ENCODE results near the gene GDF11. TPM values are rescaled to one million over a fixed set of nuclear protein-coding genes. Genes with fewer than 3 reads are reported as not detected.

The GDF11 gene
- total RNA-seq, 8 experiments from 2014 or later: 3.6 to 35.9 (median 9.1) TPM

DNA sequence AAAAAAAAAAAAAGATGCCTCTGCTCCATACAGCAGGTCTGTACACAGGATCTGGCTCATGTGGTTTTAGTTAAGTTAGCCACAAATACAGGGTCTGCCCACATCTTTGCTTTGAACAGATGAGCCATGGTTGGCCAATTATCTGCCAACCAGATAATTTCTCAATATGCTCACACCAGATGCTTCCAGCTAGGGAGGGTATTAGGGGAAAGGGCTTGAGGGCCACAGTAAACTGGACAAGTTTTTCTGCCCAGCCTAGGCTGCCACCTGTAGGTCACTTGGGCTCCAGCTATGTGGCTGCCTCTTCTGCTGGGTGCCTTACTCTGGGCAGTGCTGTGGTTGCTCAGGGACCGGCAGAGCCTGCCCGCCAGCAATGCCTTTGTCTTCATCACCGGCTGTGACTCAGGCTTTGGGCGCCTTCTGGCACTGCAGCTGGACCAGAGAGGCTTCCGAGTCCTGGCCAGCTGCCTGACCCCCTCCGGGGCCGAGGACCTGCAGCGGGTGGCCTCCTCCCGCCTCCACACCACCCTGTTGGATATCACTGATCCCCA lies 22.0 kb upstream of the GDF11 start:
- in situ Hi-C loops (cut with MboI; ENCODE audit: low pct_unique_long_range_greater_than_20kb in 2 of 9, low sequenced_read_pairs in 9 of 9, unreplicated experiment in 9 of 9): no loop called here
- peak; percentile 29 to 62 (median 41) for ATAC-seq (replicated peaks in 6 of 8)
- Histone ChIP-seq H3K4me3 (no peak overlapping the region), H3K27ac (no peak overlapping the region), H3K4me1 (replicated peaks in 1 of 2) (peaks cover 0 to 9% of the 10 kb centered on the region in 2 donors)
- WGBS, 10 experiments: 0 to 68% methylated on average over 3 to 4 of the region's 9 CpGs; no CpG with 5 or more reads in 8 of the 10 experiments

DNA sequence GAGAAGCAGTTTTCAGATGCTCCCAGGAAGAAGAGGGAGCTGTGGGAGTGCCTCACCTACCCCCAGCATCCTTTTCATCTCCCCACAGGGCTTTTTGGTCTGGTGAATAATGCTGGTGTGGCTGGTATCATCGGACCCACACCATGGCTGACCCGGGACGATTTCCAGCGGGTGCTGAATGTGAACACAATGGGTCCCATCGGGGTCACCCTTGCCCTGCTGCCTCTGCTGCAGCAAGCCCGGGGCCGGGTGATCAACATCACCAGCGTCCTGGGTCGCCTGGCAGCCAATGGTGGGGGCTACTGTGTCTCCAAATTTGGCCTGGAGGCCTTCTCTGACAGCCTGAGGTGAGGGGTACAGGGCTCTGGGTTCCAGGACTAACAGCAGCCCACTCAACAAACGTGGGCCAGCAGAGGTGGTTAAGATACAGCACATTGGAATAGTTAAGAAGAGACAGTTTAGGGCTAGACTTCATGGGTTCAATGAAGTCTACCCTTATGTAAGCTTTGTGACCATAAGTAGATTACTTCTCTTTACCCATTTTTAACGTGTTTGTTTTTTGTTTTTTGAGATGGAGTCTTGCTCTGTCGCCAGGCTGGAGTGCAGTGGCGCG lies 21.2 kb upstream of the GDF11 start:
- Histone ChIP-seq H3K4me3 (no peak overlapping the region), H3K27ac (no peak overlapping the region), H3K4me1 (replicated peaks in 1 of 2) (peaks cover 0 to 6% of the 10 kb centered on the region in 2 donors)
- ATAC-seq (replicated peaks in 6 of 8): peak in 4 of 8 experiments; percentile 0 to 1 (median 0)
- in situ Hi-C loops (cut with MboI; ENCODE audit: low pct_unique_long_range_greater_than_20kb in 2 of 9, low sequenced_read_pairs in 9 of 9, unreplicated experiment in 9 of 9): no loop called here
- 50 to 86% (median 78%) methylated on average over 1 to 7 of the region's 14 CpGs; no CpG with 5 or more reads in 5 of the 10 experiments for WGBS, 10 experiments

DNA sequence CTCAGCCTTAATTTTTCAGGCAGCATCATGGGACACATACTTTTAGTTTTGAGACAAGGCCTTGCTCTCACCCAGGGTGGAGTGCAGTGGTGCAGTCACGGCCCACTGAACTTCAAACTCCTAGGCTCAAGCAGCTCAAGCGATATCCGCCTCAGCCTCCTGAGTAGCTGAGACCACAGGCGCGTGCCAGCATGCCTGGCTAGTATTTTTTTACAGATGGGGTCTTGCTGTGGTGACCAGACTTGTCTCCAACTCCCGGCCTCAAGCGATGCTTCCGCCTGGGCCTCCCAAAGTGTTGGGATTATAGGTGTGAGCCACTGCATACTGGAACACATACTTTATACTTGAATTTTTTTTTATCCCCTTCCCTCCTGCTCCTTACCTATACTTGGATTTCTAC lies 20.0 kb upstream of the GDF11 start:
- 98 to 100% (median 100%) methylated on average over 1 to 6 of the region's 8 CpGs; no CpG with 5 or more reads in 4 of the 10 experiments for WGBS, 10 experiments
- Histone ChIP-seq H3K4me1 (replicated peaks in 1 of 2) (peaks cover 6% of the 10 kb centered on the region in 2 donors), H3K27ac (no peak overlapping the region), H3K4me3 (no peak overlapping the region)
- no peak for ATAC-seq (replicated peaks in 6 of 8)
- in situ Hi-C loops (cut with MboI; ENCODE audit: low pct_unique_long_range_greater_than_20kb in 2 of 9, low sequenced_read_pairs in 9 of 9, unreplicated experiment in 9 of 9): no loop called here

DNA sequence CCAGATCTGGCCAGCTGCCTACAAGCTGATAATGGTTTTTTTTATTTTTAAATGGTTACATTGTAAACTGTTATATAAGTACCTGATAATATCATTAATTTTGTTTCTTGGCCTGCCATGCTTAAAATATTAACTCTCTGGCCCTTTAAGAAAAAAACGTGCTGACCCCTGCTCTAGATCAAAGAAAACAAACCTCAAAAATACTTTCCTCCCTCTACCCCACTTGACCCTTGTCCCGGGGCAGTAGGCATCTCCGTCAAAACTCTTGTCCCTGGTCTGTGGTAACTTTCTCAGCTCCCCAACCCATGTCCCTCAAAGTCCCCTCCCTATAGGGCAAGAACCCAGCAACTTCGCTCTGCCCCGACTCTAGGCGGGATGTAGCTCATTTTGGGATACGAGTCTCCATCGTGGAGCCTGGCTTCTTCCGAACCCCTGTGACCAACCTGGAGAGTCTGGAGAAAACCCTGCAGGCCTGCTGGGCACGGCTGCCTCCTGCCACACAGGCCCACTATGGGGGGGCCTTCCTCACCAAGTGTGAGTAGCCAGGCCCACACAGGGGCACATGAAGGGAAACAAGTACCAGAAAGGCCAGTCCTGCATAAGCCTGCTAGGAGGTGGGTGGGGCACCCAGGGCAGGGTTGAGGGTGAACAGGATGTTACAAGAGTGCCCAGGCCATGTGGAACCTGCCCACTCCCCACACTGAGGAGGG lies 19.3 kb upstream of the GDF11 start:
- no peak overlapping the region for H3K27ac ChIP-seq
- WGBS, 10 experiments: 0 to 89% (median 70%) methylated on average over 1 to 7 of the region's 10 CpGs; no CpG with 5 or more reads in 3 of the 10 experiments
- peaks cover 6% of the 10 kb centered on the region in 2 donors for H3K4me1 ChIP-seq (replicated peaks in 1 of 2)
- in situ Hi-C loops (cut with MboI; ENCODE audit: low pct_unique_long_range_greater_than_20kb in 2 of 9, low sequenced_read_pairs in 9 of 9, unreplicated experiment in 9 of 9): no loop called here
- H3K4me3 ChIP-seq: no peak overlapping the region
- ATAC-seq (replicated peaks in 6 of 8): no peak

DNA sequence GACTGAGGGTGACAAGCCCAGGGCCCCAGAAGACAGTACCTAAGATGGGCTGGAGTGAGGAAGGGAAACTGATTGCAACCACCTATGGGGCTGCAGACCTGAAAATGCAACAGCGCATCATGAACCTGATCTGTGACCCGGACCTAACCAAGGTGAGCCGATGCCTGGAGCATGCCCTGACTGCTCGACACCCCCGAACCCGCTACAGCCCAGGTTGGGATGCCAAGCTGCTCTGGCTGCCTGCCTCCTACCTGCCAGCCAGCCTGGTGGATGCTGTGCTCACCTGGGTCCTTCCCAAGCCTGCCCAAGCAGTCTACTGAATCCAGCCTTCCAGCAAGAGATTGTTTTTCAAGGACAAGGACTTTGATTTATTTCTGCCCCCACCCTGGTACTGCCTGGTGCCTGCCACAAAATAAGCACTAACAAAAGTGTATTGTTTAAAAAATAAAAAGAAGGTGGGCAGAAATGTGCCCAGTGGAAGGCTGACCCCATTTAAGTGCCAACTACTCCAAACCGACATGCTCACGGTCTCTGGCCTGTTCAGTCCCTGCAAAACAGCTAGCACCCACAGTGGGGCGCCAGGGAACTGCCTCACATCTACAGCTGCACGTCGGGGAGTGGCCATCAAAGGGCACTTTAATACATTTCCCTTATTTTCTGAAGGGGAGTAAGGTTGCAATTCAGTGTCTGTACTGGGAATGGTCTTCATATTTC lies 18.5 kb upstream of the GDF11 start:
- ATAC-seq (replicated peaks in 6 of 8): no peak
- Histone ChIP-seq H3K4me3 (no peak overlapping the region), H3K27ac (no peak overlapping the region), H3K4me1 (replicated peaks in 1 of 2) (peaks cover 6% of the 10 kb centered on the region in 2 donors)
- WGBS, 10 experiments: 15 to 97% (median 29%) methylated on average over 1 to 9 of the region's 11 CpGs; no CpG with 5 or more reads in 4 of the 10 experiments
- in situ Hi-C loops (cut with MboI; ENCODE audit: low pct_unique_long_range_greater_than_20kb in 2 of 9, low sequenced_read_pairs in 9 of 9, unreplicated experiment in 9 of 9): no loop called here

DNA sequence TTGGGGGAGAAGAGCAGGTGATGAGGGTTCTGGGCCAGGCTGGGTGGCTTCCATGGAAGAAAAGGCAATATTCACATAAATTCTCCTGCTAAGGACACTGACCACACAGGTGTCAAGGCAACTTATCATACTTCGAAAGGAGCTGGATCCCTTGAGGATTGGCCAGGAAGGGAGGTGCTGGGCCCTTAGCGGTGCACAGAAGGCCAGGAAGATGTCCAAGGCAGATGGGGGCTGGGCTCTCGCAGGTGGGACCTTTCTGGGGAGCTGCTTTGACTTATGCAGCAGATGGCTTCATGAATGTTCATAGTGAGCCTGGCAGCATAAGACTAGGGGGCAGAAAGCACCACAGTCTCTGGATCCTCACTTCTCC lies 18.0 kb upstream of the GDF11 start:
- Histone ChIP-seq H3K4me1 (replicated peaks in 1 of 2) (peaks cover 6% of the 10 kb centered on the region in 2 donors), H3K4me3 (no peak overlapping the region), H3K27ac (no peak overlapping the region)
- in situ Hi-C loops (cut with MboI; ENCODE audit: low pct_unique_long_range_greater_than_20kb in 2 of 9, low sequenced_read_pairs in 9 of 9, unreplicated experiment in 9 of 9): loop anchor here in 4 of 9 experiments (25.0 kb wide), 2 partner anchors 212 to 312 kb away; partner anchors contain the start of genes DGKA (in 3 of the 4), PYM1 (in 3 of the 4) and RPS26 (in 2 of the 4)
- WGBS, 10 experiments: 20 to 100% (median 50%) methylated on average over 1 to 3 of the region's 3 CpGs; no CpG with 5 or more reads in 5 of the 10 experiments
- no peak for ATAC-seq (replicated peaks in 6 of 8)

DNA sequence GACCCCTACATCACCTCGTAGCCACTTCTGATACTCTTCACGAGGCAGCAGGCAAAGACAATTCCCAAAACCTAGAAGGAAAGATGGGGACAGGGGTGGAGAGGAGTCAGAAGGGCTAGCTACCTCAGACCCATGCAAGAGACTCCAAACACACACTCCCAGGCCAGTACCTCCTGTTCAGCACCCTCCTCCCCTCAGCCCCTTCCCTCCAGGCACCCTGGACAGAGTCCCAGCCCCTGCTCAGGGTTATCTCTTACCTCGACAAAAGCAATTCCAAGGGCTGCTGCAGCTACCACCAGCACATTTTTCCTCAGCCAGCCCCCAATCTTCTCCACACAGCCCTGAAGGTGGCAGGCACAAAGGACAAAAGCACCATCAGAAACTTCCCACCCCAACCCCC lies 17.4 kb upstream of the GDF11 start:
- 17 to 100% (median 60%) methylated on average over 1 to 2 of the region's 3 CpGs; no CpG with 5 or more reads in 2 of the 10 experiments for WGBS, 10 experiments
- H3K4me1 ChIP-seq (replicated peaks in 1 of 2): peaks cover 6 to 8% of the 10 kb centered on the region in 2 donors
- ATAC-seq (replicated peaks in 6 of 8): no peak
- H3K4me3 ChIP-seq: no peak overlapping the region
- in situ Hi-C loops (cut with MboI; ENCODE audit: low pct_unique_long_range_greater_than_20kb in 2 of 9, low sequenced_read_pairs in 9 of 9, unreplicated experiment in 9 of 9): loop anchor here in 4 of 9 experiments (25.0 kb wide), 2 partner anchors 212 to 312 kb away; partner anchors contain the start of genes DGKA (in 3 of the 4), PYM1 (in 3 of the 4) and RPS26 (in 2 of the 4)
- H3K27ac ChIP-seq: no peak overlapping the region

DNA sequence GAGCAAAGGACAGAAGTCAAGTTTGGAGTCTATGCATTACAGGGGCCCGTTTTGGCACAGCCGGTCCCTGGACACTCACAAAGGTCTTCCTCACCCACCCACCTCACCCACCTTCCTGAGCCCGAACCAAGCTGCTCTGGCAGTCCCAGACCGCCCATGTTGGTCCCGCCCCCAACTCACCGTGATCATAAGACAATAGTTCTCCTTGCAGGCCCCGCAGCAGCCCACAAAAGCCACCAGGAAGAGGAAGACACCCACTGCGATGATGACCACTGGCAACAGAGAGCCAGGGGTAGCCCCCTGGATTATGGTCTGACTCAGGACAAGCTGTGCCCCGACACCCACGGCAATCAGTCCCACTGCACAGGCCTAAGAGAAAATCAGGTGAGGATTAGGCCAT lies 16.0 kb upstream of the GDF11 start:
- 0 to 78% (median 36%) methylated on average over 2 to 5 of the region's 10 CpGs; no CpG with 5 or more reads in 6 of the 10 experiments for WGBS, 10 experiments
- H3K27ac ChIP-seq: no peak overlapping the region
- peaks cover 10 to 18% of the 10 kb centered on the region in 2 donors for H3K4me1 ChIP-seq (replicated peaks in 1 of 2)
- H3K4me3 ChIP-seq: peak overlapping the region; percentile 53 to 98 (median 67)
- in situ Hi-C loops (cut with MboI; ENCODE audit: low pct_unique_long_range_greater_than_20kb in 2 of 9, low sequenced_read_pairs in 9 of 9, unreplicated experiment in 9 of 9): loop anchor here in 4 of 9 experiments (25.0 kb wide), 2 partner anchors 210 to 310 kb away; partner anchors contain the start of genes DGKA (in 3 of the 4), PYM1 (in 3 of the 4) and RPS26 (in 2 of the 4)
- no peak for ATAC-seq (replicated peaks in 6 of 8)

DNA sequence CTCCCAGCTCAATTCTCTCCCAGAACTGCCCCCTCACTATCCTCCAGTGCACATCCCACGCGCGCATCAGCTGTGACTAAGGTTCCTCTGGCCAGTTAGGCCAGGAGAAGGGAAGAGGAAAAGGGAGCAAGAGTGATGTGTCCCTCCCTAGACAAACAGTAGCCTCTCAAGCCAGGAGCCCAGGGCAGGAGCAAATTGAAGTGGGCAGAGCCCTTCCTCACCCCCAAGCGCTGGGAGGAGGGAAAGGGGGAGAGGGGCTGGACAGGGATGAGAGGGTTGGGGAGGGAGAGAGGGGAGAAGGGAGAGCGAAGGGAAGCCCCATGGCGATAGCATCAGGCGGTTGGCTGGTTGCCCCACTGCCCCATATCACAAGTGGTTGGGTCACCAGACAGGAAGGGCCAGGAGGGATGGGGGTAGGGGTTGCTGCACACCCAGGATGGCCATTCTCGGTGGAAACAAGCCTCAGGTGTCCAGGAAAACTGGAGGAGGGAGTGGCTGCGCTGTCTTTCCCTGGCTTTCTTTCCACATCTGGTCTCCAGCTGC lies 15.2 kb upstream of the GDF11 start:
- peak in 3 of 8 experiments; percentile 0 to 20 (median 1) for ATAC-seq (replicated peaks in 6 of 8)
- peak overlapping the region; percentile 95 to 96 for H3K27ac ChIP-seq
- peak overlapping the region; percentile 53 to 98 (median 67) for H3K4me3 ChIP-seq
- 13% methylated on average over 6 of the region's 9 CpGs; no CpG with 5 or more reads in 9 of the 10 experiments for WGBS, 10 experiments
- in situ Hi-C loops (cut with MboI; ENCODE audit: low pct_unique_long_range_greater_than_20kb in 2 of 9, low sequenced_read_pairs in 9 of 9, unreplicated experiment in 9 of 9): loop anchor here in 4 of 9 experiments (25.0 kb wide), 2 partner anchors 210 to 310 kb away; partner anchors contain the start of genes DGKA (in 3 of the 4), PYM1 (in 3 of the 4) and RPS26 (in 2 of the 4)
- H3K4me1 ChIP-seq (replicated peaks in 1 of 2): peaks cover 10 to 18% of the 10 kb centered on the region in 2 donors

DNA sequence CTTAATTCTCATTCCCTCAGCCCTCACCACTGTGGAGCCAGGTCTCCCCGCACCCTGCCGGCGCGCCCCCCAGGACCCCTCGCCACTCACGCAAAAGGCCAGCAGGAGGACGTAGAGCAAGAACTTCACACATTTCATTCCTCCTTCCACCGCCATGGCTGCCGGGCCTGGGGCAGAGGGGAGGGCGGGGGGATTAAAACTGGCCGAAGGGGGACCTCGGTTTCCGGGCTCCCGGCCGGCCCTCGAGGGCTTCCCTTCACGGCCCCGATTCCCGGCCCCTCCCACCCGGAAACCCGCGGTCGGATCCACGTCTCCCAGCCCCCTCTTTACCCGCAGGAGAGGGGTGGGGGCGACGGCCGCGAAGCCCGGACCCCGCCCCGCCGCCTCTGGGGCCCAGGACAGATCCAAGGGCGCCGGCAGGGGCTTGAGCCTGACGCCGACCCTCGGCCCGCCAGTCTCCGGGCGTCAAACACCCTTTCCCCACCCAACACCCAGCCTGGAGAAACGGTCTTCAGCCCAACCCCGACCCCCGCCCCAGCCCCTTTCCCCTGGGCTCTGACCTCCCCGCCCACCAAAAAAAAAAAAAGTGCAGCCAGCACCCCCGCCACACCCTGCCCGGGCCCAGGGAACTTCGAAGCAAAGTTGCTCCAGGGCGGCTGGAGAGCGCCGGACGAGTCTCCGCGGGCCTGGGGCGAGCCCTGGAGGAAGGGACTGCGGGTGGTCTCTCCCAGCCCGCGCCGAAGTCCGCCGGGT lies 14.6 kb upstream of the GDF11 start:
- H3K4me1 ChIP-seq (replicated peaks in 1 of 2): peaks cover 10 to 18% of the 10 kb centered on the region in 2 donors
- peak overlapping the region; percentile 53 to 98 (median 67) for H3K4me3 ChIP-seq
- peak; percentile 6 to 48 (median 35) for ATAC-seq (replicated peaks in 6 of 8)
- peak overlapping the region; percentile 95 to 96 for H3K27ac ChIP-seq
- WGBS, 10 experiments: 0 to 20% methylated on average over 1 to 4 of the region's 61 CpGs; no CpG with 5 or more reads in 8 of the 10 experiments
- in situ Hi-C loops (cut with MboI; ENCODE audit: low pct_unique_long_range_greater_than_20kb in 2 of 9, low sequenced_read_pairs in 9 of 9, unreplicated experiment in 9 of 9): loop anchor here in 4 of 9 experiments (25.0 kb wide), 2 partner anchors 209 to 309 kb away; partner anchors contain the start of genes DGKA (in 3 of the 4), PYM1 (in 3 of the 4) and RPS26 (in 2 of the 4)
